HG02678 (cell line): ENCODE measurements around the gene KCTD3.

Experiments
- ATAC-seq: cut with Tn5 transposase; IDR thresholded peaks from one replicate; pipeline ENCODE4 v1.9.1; 2021; ENCODE audit warnings: mild to moderate bottlenecking, moderate library complexity; ENCODE audit not compliant: unreplicated experiment

Gene KCTD3

DNA sequence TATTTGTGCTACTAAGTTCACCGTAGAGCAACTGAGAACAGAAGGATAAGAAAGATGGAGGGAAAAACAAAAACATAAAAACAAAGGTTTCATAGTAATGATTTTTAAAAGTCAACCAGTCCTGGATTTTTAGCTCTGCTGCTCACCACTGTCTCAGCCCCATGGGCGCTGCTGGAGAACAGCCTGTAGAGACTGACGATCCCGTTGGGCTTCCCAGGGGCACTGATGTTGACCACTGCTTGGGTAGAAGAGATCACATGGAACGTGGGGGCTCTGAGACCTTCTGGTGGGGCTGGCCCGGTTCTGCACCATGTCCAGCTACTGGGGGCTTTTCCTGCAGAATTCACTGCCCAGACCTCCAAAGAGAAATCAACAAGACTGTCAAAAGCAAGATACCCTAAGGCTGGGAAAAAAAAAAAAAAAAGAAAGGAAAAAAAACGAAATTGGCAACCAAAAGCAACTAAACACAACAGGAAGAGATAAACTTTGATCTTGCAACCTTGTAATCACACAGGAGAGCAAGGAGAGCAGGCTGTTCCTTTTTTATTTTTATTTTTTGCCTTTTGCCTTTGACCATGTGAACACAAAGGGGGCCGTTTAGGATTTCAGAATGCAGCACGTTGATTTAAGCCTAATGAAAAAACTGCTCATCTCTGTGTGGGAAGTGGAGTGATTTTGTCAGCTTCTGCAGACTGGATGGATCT is 83.5 kb downstream of the KCTD3 start:
- ATAC-seq = no peak

- ATAC-seq = no peak
These were observed 84.8 kb downstream of the KCTD3 start for GRCh38 chr1:215651867-215652266.

DNA sequence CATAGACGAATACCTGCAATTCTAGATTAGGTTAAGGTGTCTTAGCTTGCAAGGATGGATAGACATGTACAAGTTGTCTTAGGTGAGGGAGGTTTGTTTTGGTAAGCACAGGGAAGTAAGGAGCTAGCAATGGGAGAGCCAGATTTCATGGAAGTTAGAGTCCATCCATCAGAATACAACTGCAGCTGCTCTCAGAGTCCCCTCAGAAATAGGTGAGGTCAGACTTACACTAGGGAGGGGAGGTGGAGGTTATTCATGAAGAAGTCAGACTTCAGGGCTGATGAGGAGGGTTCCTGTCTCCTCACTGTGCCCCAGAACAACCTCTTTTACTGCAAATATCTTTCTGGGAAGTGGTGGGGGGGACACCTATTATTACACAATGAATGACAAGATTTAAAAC is 85.3 kb downstream of the KCTD3 start:
- ATAC-seq = no peak

DNA sequence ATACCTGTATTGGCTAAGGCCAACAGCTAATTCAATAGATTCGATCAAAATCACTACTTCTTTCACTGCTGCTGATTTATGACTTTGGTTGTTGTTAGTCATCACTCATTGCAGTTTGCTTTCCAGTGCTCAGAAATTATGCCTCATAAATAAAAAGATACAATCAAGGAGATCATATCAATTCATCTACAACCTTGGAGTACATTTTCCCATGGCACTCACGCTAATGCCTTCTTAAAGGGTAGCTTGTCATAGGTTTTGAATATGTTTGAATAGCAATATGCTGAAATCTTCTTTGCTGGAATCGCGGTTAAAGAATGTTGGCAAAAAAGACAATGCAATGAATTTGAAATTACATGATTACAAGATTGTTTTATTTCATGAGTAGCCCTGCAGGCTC is 89.9 kb downstream of the KCTD3 start:
- ATAC-seq = no peak

DNA sequence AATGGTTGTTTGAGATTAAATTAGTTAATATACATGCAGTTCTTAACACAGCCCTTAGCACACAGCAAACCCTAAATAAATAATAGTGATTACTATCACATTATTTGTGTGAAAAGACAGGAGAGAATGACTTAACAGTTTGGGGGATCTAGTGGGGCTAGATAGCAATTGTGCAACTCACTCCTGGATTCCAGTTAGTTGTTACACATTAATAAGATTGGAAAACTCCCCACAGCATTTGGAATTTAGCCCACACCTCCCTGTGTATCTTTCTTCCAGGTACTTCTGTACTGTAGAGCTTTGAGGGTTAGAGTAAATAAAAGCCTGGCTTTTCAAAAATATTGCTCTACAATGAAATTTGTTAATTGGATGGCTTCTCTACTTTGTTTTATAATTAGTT is 93.2 kb downstream of the KCTD3 start:
- ATAC-seq = no peak

DNA sequence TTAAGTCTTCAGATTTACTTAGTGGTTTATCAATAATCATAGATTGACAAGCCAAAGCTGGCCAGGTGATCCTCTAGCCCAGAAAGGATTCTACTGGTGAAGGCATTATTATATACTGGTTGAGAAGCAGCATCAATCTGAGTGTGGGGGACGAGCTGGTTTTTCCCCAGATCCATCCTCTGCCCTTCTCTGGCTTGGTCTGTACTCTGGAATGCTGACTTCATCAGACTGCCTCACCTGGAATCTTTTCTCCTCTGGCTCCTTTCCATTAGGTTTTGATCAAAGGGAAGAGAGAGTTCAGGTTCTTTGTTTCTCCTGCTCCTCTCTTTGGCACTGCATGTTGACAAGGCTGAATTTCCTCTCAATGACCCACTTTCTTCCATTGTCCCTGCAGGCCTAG is 93.9 kb downstream of the KCTD3 start:
- ATAC-seq = no peak

DNA sequence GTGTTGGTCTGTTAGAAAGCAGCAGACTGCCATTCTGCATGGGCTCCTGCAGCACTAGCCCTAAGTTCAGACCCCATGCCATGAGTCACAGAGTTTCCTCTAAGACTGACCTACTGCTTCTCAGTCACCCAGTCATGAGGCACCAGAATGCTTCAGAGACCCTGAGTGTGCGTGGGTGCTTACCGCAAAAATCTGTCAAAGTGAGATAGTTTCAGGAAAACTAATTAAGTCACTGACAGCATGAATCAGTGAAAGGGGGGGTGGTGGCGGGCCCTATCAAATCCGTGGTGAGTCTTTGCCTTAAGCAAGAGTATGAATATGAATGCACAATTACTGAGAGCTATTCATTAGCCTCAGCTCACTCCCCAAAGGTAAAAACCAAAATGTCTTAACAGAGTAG is 98.1 kb downstream of the KCTD3 start:
- ATAC-seq = no peak

GRCh38 chr1:215667761-215668160 is 100.7 kb downstream of the KCTD3 start:
- no peak for ATAC-seq

DNA sequence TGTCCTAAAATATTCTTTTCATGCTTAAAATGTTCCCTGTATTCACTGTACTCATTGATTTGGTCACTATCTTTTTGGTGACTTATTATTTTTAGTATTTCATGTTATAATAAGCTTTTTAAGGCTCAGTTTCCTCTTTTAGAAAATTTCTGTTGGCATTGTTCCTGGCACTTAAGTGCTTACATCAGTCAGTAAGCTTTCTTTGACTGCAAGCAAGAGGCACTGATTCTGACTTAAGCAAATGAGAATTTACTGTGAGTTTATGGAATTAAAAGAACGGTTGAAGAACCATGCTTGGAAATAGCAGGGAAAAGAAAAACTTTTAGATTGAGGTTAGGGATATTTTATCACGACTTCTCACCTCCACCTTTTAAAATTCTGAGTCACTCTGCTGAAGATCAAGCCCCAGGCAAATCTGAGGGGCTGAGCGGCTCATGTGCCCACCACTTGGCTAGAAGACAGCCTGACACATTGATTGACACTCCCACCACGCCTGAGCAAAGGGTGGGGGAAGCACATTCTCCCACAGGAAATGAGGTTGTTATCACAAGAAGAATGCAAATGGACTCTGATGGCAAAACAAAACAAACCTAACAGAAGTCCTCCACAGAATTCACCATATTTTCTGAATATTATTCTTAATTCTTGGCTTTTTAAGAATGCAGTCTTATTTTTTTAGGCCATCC is 102.8 kb downstream of the KCTD3 start:
- ATAC-seq = no peak
